Activated CD8-positive, alpha-beta memory T cell treated with anti-CD3 and anti-CD28 coated beads for 1 hour (primary cell): ENCODE measurements around the gene HAGH.
A peak's percentile ranks its signal among the peaks of the same experiment; 100 is the strongest.

Experiments
- DNase-seq, 2 donors: peaks; one replicate each; pipeline ENCODE4 v3.0.0-alpha.2; 2020; ENCODE audit warnings: low read depth in 1 of 2; ENCODE audit errors: extremely low read depth in 1 of 2

HAGH gene

DNA sequence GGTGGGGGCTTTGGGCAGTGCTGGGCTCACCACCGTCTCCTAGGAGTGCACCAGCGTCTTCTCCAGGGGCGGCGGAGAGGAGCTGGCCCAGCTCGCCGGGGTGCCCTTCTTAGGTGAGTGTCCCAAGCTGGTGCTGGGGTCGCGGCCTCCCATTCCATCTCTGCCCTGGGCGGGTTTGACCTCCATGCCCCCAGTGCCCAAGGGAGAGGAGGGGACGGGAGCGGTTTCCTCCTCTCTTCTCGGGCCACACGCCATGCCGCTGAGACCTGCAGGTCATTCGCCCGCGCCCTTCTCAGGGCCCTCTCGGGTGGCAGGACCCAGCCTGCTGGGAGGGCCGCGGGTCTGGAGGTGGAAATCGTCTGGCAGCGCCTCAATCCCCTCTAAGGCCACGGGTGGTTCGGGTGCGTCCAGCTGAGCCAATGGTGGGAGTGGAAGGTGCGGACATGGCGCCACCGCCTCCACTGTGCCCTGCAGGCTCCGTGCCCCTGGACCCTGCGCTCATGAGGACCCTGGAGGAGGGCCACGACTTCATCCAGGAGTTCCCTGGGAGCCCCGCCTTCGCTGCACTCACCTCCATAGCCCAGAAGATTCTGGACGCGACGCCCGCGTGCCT, 38.4 kb downstream of the HAGH start:
- DNase-seq, result no peak

DNA sequence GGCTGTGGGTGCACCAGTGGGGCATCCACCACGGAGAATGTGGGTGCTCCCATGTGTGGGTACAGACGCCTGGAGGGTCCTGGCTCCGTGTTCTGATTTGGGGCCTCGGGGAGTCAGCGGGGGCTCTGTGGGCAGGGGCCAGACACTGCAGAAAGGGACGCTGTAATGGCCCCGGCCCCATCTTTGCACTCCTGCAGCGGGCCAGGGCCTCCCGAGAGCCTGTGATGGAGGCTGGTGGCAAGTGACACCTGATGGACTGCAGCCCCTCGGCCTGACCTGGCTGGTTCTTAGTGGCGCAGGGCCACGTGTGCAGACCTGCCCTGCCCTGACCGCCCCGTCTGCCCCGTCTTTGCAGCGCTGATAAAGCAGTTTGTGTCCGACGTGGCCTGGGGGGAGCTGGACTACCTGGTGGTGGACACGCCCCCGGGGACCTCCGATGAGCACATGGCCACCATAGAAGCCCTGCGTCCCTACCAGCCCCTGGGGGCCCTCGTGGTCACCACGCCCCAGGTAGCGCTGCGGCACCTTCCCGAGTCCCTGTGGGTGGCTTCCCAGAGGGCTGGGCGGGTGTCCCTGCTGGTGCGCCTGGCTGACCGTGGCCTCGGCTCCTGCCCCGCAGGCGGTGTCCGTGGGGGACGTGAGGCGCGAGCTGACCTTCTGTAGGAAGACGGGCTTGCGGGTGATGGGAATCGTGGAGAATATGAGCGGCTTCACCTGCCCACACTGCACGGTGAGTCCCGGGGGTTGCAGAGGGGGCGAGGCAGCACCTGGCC, 39.1 kb downstream of the HAGH start:
- no peak for DNase-seq

DNA sequence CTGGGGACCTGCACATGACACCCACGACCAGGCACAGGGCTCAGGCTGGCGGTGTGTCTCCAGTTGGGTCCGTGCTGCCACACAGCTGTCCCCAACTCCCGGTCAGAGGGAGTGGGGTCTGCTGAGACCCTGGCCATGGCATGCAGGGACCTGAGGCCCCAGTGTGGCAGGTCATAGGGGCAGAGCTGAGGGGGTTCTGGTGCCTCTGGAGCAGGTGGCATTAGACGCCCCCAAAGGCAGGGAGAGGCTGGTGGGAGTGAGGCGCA, 39.6 kb downstream of the HAGH start:
- DNase-seq, result no peak

DNA sequence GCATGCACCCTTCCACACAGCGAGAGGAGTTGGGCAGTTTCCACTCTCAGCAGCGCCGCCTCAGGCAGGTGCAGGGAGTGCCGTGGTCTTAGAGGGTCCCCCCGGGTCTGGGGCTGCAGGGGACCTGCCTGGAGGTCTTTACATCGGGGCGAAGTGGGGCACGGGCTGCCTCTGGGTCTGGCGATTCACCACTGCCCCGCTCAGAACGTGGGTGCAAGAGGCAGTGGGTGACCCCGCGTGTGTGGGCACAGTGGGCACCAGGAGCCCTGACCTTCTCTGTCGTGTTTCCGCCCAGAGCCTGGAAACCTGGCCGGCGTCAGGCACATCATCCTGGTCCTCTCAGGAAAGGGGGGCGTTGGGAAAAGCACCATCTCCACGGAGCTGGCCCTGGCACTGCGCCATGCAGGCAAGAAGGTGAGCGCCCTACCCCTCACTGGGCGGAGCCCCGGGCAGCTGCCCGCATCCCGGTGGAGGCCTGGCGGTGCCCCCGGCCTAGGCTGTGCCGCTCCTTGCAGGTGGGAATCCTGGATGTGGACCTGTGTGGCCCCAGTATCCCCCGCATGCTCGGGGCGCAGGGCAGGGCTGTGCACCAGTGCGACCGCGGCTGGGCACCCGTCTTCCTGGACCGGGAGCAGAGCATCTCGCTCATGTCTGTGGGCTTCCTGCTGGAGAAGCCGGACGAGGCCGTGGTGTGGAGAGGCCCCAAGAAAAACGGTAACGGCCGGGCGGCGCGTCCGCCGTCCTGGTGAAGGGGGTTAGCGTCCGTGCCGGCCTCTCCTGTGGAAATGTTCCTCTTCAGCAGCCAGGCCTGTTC, 40.2 kb downstream of the HAGH start:
- DNase-seq, result no peak

DNA sequence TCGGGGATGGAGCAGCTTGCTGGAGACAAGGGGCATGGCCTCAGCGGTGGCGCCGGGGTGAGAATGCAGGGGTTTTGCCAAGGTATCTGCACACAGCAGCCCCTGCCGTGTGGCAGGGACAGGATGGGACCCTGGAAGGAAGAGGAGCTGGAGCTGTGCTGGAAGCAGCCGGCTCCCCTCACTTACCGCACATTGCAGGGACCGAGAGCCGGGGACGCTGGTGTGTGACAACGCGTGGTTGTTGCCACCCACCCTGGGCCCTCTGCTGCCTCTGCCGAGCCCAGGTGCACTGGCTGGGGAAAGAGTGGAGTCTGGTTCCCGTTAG, 40.8 kb downstream of the HAGH start:
- DNase-seq, result no peak

DNA sequence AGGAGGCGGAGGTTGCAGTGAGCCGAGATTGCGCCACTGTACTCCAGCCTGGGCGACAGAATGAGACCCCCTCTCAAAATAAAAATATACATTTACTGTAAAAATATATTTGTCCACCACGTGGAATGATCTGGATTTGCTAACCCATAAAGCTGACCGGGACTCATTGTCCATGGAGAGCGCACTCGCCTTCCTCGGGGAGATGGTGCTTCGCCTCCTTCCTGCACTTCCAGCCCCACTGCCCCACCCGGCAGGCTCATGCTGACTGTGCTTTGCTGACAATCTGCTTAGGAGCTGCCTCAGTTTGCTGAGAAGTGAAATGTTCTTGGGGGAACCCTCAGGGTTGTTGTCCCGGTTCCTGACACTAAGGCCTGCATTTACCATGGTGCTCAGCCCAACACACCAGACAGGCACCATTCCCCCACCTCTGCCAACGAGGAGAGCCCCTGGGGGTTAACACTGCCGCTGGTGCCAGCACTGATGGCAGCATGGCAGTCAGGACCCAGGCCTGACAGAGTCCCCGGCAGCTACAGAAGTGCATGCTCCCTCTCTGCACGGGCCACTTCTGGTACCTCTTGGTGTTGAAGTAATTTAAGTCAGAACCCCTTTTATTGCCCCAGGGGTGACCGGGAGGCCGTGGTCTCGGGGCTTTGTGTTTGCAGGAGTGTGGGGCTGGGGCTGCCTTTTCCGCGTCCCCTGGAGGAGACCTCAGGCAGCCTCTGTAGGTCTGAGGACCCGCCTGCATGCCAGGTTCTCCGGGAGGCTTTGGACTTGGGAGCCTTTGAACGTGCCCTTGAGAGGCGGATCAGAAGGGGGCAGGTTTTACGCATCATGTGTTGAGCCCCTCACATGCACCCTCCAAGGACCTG, 41.4 kb downstream of the HAGH start:
- no peak for DNase-seq

DNA sequence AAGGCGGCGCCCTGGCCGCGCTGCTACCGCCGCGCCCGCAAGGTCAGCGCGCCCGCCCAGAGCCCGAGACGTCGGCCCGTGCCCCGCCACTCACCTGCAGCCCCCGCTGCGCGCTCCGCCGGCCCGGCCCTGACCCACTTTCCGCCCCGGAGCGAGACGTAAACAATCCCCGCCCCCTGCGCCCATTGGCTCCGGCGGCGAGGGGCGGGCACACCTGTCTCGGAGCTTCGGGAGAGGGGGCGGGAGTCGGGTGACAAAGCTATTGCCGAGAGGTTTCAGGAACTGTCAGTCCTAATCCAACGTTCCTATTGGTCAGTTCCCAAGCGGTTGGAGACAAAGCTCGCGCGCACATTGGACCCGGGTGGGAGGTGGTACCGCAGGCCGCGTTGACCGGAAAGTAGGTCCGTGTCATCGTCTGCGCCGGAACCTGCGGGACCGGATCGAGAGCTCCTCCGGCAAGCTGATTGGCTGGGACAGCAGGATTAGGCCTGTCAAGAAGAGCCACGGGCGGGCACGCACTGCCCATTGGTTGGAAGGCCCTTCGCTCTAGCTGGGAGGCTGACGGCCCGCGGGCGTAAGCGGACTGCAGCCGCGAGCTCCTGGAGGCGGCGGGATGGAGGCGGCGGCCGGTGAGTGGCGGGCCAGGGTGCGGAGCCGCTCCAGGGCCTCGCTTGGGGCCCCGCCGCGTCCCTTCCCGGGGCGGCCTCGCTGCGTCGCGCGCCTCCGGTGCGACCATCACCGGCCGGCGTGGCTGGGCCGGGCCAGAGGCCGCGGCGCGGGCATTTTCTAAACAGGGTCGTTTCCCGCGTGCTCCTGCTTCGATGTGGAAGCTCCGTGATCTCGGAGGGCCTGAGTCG, 44.0 kb downstream of the HAGH start, which contains the start of the genes NUBP2 and SPSB3:
TSS of gene NUBP2 (plus strand) at position 553 of the 857 bp plus-strand sequence. CDS start at position 614, 61 bp downstream.
TSS of gene SPSB3 (minus strand) at position 164 of the 857 bp plus-strand sequence. CDS start 1,088 bp downstream, outside the sequence.
- DNase-seq, result peak; percentile 94

DNA sequence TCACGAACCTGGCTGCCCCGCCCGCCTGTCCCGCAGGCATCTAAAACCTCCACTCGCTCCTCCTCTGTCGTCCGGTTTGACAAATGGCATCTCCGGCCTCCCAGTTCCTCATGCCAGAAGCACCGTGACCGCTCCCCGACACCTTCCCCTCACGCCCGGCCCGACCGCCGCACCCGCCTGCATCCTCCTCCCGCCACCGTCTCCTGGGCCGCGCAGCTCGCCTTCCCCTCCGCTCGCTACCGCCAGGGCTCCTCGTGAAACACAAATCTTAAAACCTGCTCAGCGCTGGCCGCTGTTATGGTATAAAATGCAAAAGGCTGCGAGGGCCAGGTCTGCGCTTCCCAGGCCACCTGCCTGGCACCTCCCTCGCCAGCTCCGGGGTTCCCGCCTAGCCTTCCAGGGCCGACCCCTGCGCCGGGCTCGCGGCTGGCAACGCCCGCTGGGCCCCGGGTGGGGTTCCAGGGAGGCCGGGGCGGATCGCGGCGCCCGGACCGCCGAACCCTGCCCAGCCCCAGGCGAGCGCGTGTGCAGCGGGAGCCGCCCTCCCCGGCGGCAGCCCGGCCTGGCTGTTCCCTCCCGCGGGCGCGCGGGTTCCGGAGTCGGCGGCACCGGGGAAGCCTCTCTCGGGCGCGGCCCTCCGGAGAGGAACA, 44.7 kb downstream of the HAGH start:
- no peak for DNase-seq

DNA sequence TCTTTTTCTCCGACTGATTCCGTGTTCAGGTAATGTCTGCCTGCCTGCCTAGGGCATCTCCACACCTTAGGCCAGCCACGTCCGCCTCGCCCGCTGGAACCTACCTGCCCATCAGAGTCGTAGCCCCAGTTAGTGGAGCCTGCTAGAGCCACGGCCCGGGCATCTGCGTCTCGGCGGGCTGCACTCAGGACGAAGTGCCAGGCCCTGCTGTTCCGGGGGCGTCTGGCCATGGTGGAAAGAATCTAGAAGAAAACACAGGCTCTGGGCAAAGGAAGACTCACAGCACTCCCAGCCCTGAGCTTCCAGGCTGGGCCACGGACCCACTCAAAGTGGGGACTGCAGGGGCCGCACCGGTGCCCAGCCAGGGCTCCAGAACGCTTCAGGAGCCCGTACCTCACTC, 45.4 kb downstream of the HAGH start:
- DNase-seq, result no peak

DNA sequence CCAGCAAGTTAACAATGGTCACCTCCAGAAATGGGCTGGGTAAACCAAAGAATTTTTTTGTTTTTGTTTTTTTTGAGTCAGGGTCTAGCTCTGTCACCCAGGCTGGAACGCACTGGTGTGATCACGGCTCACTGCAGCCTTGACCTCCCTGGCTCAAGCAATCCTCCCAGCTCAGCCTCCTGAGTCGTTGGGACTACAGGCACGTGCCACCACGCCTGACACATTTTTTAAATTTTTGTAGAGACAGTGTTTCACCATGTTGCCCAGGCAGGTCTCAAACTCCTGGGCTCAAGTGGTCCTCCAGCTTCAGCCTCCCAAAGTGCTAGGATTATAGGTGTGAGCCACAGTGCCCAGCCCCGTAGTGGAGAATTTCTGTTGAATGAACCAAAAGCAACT, 46.0 kb downstream of the HAGH start:
- no peak for DNase-seq

DNA sequence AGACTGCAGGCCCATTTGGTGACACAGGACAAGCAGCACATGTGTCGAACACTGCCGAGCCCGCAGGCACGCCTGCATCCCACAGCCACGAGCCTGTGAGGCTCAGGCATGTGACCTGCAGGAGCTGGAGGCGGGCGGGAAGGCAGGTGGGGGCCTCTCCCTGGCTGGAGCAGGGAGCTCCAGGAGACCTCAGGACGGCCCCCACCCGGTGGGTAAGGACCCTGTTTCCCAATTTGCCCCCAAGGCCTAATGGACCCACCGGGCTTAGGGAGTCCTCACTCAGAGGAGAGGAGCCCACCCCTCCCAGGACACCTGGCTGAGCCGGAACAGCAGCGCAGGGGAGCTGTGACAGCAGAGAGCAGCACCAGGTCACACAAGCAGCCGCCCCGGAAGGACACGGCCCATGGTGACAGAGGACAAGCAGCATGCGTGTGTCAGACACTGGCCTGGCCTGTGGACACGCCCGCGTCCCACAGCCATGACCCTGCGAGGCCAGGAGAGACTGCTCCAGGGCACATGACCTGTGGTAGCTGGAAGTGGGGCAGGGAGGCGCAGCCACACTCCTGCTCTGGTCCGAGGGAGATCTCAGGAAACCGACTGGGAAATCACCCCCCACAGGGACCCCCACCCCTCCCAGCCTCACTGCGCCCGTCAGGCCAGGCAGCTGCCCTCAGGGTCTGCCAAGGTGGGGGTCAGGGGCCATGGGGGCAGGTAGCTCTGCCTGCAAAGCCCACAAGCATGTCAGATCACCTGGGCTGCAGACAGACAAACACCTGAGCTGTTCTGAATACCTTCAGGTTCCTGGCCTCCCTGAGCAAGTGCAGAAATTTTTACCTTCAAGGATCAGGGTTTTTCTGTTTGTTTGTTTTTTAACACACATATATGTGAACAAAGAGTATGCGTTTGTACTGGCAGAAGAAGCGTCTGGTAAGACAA, 46.6 kb downstream of the HAGH start:
- no peak for DNase-seq

DNA sequence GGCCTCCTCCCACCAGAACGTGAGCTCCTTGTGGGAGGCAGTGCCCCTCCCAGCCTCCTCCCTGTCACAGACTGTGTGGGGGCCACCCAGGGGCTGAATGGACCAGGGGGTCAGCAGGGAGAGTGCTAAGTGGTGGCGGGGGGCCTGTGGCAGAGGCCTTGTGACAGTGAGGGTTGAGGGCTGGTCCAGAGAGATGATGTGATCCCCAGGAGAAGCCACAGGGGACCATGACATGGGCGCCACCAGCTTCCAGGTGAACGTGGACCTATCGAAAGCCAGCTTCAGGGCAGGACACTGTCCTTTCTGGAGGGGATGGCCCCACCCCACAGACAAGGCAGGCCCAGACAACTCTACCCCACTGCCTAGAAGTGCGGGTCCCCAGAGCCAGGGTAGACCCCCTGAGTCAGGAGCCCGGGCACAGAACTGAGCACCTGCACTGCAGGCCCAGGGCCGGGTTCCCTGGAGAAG, 47.4 kb downstream of the HAGH start:
- DNase-seq, result no peak

DNA sequence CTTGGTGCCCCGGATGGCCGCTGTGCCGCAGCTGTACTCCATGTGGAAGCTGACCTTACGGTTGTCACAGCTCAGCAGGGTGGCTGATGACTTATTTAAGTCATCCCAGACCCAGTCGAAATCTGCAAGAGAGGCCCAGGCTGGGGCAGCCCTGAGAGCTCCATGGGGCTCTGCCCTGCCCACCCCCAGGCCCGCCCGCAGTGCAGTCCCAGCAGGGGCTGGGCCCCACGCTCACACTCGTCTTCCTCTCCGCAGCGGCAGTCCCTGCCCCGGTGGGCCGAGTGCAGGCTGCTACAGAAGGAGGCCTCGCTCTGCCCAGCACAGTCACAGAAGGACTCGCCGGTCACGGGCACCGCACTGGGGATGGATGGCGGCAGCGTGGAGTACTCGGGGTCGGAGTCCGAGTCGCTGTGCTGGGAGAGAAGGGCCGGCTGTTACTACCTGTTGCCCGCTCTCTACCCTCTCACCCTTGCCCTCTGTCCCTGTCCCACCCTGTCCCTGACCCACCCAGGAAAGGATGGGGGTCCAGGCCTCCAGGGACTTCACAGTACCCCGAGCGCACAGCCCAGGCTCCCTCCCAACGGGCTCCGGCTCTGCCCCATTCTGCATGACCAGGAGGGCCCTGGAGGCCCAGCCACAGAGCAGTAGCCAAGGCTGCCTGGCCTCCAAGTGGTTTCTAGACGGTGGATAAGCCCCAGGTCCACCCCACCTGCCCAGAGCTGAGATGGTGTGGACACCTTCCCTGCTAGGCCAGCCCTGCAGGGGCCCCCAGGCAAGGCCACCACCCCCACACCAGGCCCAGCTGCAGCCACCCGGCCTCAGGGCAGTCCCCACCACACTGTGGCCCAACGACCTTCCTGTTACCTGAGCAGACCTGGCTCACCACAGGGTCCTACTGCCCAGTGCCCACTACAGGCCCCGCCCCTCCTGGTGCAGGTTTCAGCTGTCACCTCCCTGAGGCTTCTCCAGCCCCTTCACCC, 48.1 kb downstream of the HAGH start:
- no peak for DNase-seq

DNA sequence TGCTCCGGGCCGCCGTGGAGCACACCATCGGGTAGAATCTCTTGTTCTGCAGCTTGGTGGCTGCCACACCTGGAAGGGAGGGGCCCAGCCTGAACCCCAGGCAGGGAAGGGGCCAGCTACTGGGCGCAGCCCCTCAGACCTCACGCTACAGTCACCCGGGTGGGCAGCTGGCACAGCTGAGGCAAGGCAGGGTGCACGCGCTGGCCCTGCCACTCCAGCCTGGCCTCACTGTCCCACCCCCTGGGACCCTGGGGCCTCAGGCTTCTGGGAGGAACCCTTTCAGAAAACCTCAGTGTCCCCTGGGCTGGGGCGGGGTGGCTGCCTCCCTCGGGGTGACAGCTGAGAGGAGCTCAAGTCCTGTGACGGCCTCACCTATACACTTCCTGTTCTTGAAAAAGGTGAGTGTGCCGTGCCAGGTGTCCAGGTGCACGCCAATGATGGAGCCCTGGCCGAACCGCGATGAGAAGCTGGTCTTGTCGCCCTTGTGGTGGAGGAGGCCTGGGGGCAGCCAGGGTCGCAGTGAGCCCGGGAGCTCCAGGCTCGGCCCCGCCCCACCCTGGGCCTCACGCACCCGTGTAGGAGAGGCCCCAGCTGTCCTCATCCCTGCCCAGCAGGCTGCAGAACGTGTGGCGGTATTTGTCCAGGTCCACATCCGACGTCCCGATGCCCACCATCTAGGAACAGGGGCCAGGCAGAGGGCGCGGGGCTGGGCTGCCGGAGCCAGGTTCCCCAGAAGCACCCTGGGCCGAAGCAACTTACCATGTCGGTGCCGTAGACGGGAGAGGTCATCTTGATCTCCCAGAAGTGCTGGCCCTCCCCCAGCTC, 49.0 kb downstream of the HAGH start:
- no peak for DNase-seq

DNA sequence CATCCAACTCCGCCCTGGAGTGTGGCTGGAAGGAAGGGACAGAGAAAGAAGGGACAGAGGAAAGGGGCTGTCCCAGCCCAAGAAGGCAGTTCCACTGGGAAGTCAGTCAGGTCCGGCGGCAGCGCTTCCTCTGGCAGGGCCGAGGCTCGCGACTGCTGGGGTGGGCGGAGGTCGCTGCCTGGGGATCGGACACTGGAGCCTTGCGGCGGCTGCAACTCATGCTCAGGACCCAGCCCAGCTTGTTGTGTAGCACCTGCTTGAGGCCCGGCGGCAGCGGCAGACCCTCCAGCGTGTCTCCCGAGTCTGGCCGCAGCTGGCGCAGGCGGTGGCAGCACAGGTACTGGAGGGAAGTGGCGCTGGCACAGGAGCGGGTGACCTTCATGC, 49.6 kb downstream of the HAGH start:
- DNase-seq, result no peak

DNA sequence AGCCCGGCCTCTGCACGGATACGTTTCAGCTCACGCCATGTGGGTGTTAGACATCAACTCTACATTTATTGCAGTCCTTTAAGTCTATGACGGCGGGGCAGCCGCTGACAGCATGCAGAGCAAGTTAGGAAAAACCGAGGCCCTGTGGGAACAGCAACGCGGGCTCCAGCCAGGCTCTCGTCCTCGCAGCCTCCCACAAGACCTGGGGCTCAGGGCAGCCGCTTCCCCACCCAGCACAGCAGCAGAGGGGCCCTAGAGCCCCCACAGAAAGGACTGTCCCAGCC, 50.0 kb downstream of the HAGH start:
- no peak for DNase-seq
